GM21723 (cell line): ENCODE data around the gene CDC42SE2.

ENCODE experiments used
- ATAC-seq: cut with Tn5 transposase; IDR thresholded peaks from one replicate; pipeline ENCODE4 v1.9.1; 2021; ENCODE audit warnings: mild to moderate bottlenecking, moderate library complexity; ENCODE audit not compliant: unreplicated experiment

CDC42SE2 gene

GRCh38 chr5:131263648-131264450, at the start of gene CDC42SE2:
CDC42SE2 (plus strand) TSS chr5:131264053; CDS start chr5:131359494, 95,441 bp downstream.
- peak; percentile 79 for ATAC-seq

- no peak for ATAC-seq
Observed at GRCh38 chr5:131214609-131215227, 49.1 kb upstream of the CDC42SE2 start.

GRCh38 chr5:131217791-131218190, 46.1 kb upstream of the CDC42SE2 start:
- no peak for ATAC-seq

- peak; percentile 63 for ATAC-seq
Observed at GRCh38 chr5:131218392-131218791, 45.5 kb upstream of the CDC42SE2 start.

GRCh38 chr5:131220566-131220965, 43.3 kb upstream of the CDC42SE2 start:
- no peak for ATAC-seq

- ATAC-seq, result no peak
Observed at GRCh38 chr5:131221008-131221703, 42.7 kb upstream of the CDC42SE2 start.

GRCh38 chr5:131221888-131222287, 42.0 kb upstream of the CDC42SE2 start:
- ATAC-seq, result no peak

GRCh38 chr5:131222731-131223130, 41.1 kb upstream of the CDC42SE2 start:
- ATAC-seq, result no peak

GRCh38 chr5:131223751-131224386, 40.0 kb upstream of the CDC42SE2 start:
- no peak for ATAC-seq

GRCh38 chr5:131224387-131225201, 39.3 kb upstream of the CDC42SE2 start:
- ATAC-seq, result peak; percentile 88

- ATAC-seq, result no peak
Observed at GRCh38 chr5:131225282-131225974, 38.4 kb upstream of the CDC42SE2 start.

GRCh38 chr5:131226899-131227298, 37.0 kb upstream of the CDC42SE2 start:
- no peak for ATAC-seq

- no peak for ATAC-seq
Observed at GRCh38 chr5:131228646-131229045, 35.2 kb upstream of the CDC42SE2 start.

- ATAC-seq, result no peak
Observed at GRCh38 chr5:131229623-131230022, 34.2 kb upstream of the CDC42SE2 start.

- peak; percentile 63 for ATAC-seq
Observed at GRCh38 chr5:131230406-131230805, 33.4 kb upstream of the CDC42SE2 start.

- no peak for ATAC-seq
Observed at GRCh38 chr5:131239686-131240085, 24.2 kb upstream of the CDC42SE2 start.

GRCh38 chr5:131242728-131243255, 21.1 kb upstream of the CDC42SE2 start:
- no peak for ATAC-seq

- no peak for ATAC-seq
Observed at GRCh38 chr5:131245312-131245711, 18.5 kb upstream of the CDC42SE2 start.

GRCh38 chr5:131245948-131246347, 17.9 kb upstream of the CDC42SE2 start:
- ATAC-seq, result no peak

- ATAC-seq, result no peak
Observed at GRCh38 chr5:131246504-131246903, 17.3 kb upstream of the CDC42SE2 start.
